ENCODE data around the gene KIR3DL2. TPM values are rescaled to one million over a fixed set of nuclear protein-coding genes. Genes with fewer than 3 reads are reported as not detected.
"Not testable (repeated sequence)": the region's sequence is repeated elsewhere in the genome, so short reads cannot be mapped to it uniquely, and the experiment has no call there.

Gene KIR3DL2
- total RNA-seq, 1 donor from 2014 or later = 0.35 TPM

- no peak for TF ChIP-seq CTCF (IDR thresholded peaks at IDR 0.05)
- ATAC-seq = no peak
- no peaks in the 10 kb centered on the region for H3K27me3 ChIP-seq
These were observed 32.3 kb upstream of the KIR3DL2 start for GRCh38 chr19:54817670-54818536.

GRCh38 chr19:54824416-54824815, 25.8 kb upstream of the KIR3DL2 start:
- H3K27ac ChIP-seq; H3K27me3 ChIP-seq; intact Hi-C loops (cut with DNase I); H3K4me1 ChIP-seq; H3K36me3 ChIP-seq; H3K9me3 ChIP-seq; DNase-seq; ATAC-seq; H3K4me3 ChIP-seq: not testable (repeated sequence)

More at GRCh38 chr19:54817670-54818536, 32.3 kb upstream of the KIR3DL2 start:
- Histone ChIP-seq H3K4me1 (no peaks in the 10 kb centered on the region), H3K4me3 (no peak overlapping the region), H3K36me3 (no peaks in the 10 kb centered on the region), H3K27ac (no peak overlapping the region), H3K9me3 (no peaks in the 10 kb centered on the region)
- intact Hi-C loops (cut with DNase I) = no loop called here
- DNase-seq = no peak

GRCh38 chr19:54825326-54825725, 24.9 kb upstream of the KIR3DL2 start:
- H3K27ac ChIP-seq; intact Hi-C loops (cut with DNase I); ATAC-seq; H3K9me3 ChIP-seq; H3K4me1 ChIP-seq; H3K27me3 ChIP-seq; H3K4me3 ChIP-seq; H3K36me3 ChIP-seq; DNase-seq: not testable (repeated sequence)

GRCh38 chr19:54828064-54828463, 22.2 kb upstream of the KIR3DL2 start:
- H3K9me3 ChIP-seq; ATAC-seq; H3K27me3 ChIP-seq; H3K4me1 ChIP-seq; H3K27ac ChIP-seq; H3K4me3 ChIP-seq; intact Hi-C loops (cut with DNase I); DNase-seq; H3K36me3 ChIP-seq: not testable (repeated sequence)

GRCh38 chr19:54832496-54832895, 17.7 kb upstream of the KIR3DL2 start, which contains the start of gene KIR2DS4:
Gene KIR2DS4 (plus strand): TSS chr19:54832676.
- H3K27me3 ChIP-seq; H3K4me1 ChIP-seq; H3K9me3 ChIP-seq; intact Hi-C loops (cut with DNase I); H3K4me3 ChIP-seq; DNase-seq; ATAC-seq; H3K36me3 ChIP-seq; H3K27ac ChIP-seq: not testable (repeated sequence)

- H3K4me3 ChIP-seq; H3K9me3 ChIP-seq; intact Hi-C loops (cut with DNase I); ATAC-seq; H3K4me1 ChIP-seq; H3K36me3 ChIP-seq; H3K27me3 ChIP-seq; DNase-seq; H3K27ac ChIP-seq: not testable (repeated sequence)
These were observed 15.1 kb upstream of the KIR3DL2 start for GRCh38 chr19:54835126-54835525.

GRCh38 chr19:54837522-54837921, 12.7 kb upstream of the KIR3DL2 start:
- H3K4me1 ChIP-seq; H3K27ac ChIP-seq; H3K9me3 ChIP-seq; H3K36me3 ChIP-seq; intact Hi-C loops (cut with DNase I); H3K27me3 ChIP-seq; H3K4me3 ChIP-seq; DNase-seq; ATAC-seq: not testable (repeated sequence)

- H3K4me3 ChIP-seq; H3K27ac ChIP-seq; H3K36me3 ChIP-seq; H3K27me3 ChIP-seq; DNase-seq; H3K9me3 ChIP-seq; ATAC-seq; H3K4me1 ChIP-seq; intact Hi-C loops (cut with DNase I): not testable (repeated sequence)
These were observed 7.1 kb upstream of the KIR3DL2 start for GRCh38 chr19:54843171-54843570.

GRCh38 chr19:54850930-54851329, 687 bp downstream of the KIR3DL2 start:
- no peaks in the 10 kb centered on the region for H3K9me3 ChIP-seq
- ATAC-seq (no peak), DNase-seq (no peak)
- intact Hi-C loops (cut with DNase I) = no loop called here
- no peak overlapping the region for H3K27ac ChIP-seq
- H3K4me1 ChIP-seq = no peaks in the 10 kb centered on the region
- no peak for TF ChIP-seq CTCF (IDR thresholded peaks at IDR 0.05)
- no peaks in the 10 kb centered on the region for H3K36me3 ChIP-seq
- H3K4me3 ChIP-seq = no peak overlapping the region
- no peaks in the 10 kb centered on the region for H3K27me3 ChIP-seq

Measured in upper lobe of right lung (tissue), 1 donor.